Cardiac muscle cell (in vitro differentiated cells and primary cell): ENCODE measurements around the gene MRTFA. TPM values are rescaled to one million over a fixed set of nuclear protein-coding genes. Genes with fewer than 3 reads are reported as not detected.

Experiments used
- DNase-seq, 2 donors: peaks; one replicate each; pipeline versions ENCODE4 v3.0.0 to v3.0.0-alpha.2; 2010 to 2017; ENCODE audit warnings: low read depth in 1 of 2, low spot score in 1 of 2
- H3K27ac ChIP-seq: fragments of 200-600 bp; sonication (generic); 2 replicates; pipeline ENCODE4 v1.5.1; 2016
- H3K27me3 ChIP-seq: fragments of 200-600 bp; sonication (generic); 2 replicates; pipeline ENCODE4 v1.6.0; 2016; ENCODE audit warnings: control low read depth
- H3K36me3 ChIP-seq: fragments of 200-600 bp; sonication (generic); 2 replicates; pipeline ENCODE4 v1.5.1; 2016; ENCODE audit warnings: control low read depth
- H3K4me1 ChIP-seq: fragments of 200-600 bp; sonication (generic); 2 replicates; pipeline ENCODE4 v1.8.1; 2017; ENCODE audit warnings: low read depth, mild to moderate bottlenecking, mixed run types
- H3K4me3 ChIP-seq: fragments of 200-600 bp; sonication (generic); 2 replicates; pipeline ENCODE4 v1.5.1; 2016; ENCODE audit warnings: mild to moderate bottlenecking
- H3K9me3 ChIP-seq: fragments of 200-600 bp; sonication (generic); 2 replicates; pipeline ENCODE4 v1.5.1; 2017; ENCODE audit warnings: low read depth, mild to moderate bottlenecking, control low read depth
- CTCF ChIP-seq: IDR thresholded peaks from 2 replicates; pipeline ENCODE4 v1.5.1; 2012; ENCODE audit warnings: low read depth, mild to moderate bottlenecking, low read length
- polyA plus RNA-seq: library from polyadenylated mRNA; unstranded; fragments of >200 nt; fragmentation: Nextera tagmentation; extraction: Ambion mirVana; gene quantifications from 2 replicates; pipeline ENCODE4 v1.2.1, GENCODE V29; 2016
- total RNA-seq: library from RNA; depleted of rRNA; stranded (reverse); fragments of >200 nt; gene quantifications from 2 replicates; pipeline ENCODE4 v1.2.3, GENCODE V29; 2016

MRTFA gene
- total and polyA plus RNA-seq, 2 experiments from 2014 or later, result 32.6 to 116 TPM

- H3K27me3 ChIP-seq, result no peaks in the 10 kb centered on the region
- DNase-seq, result no peak
- H3K36me3 ChIP-seq, result no peaks in the 10 kb centered on the region
- H3K4me1 ChIP-seq, result peaks cover 15% of the 10 kb centered on the region
- H3K4me3 ChIP-seq, result no peak overlapping the region
- no peaks in the 10 kb centered on the region for H3K9me3 ChIP-seq
- TF ChIP-seq CTCF, result no peak
- no peak overlapping the region for H3K27ac ChIP-seq
Measured at GRCh38 chr22:40486962-40487602, 149.4 kb downstream of the MRTFA start.

- DNase-seq, result peak in 1 of 2 donors; percentile 34
- no peaks in the 10 kb centered on the region for H3K27me3 ChIP-seq
- H3K4me1 ChIP-seq, result peaks cover 9% of the 10 kb centered on the region
- H3K4me3 ChIP-seq, result no peak overlapping the region
- H3K36me3 ChIP-seq, result no peaks in the 10 kb centered on the region
- H3K9me3 ChIP-seq, result no peaks in the 10 kb centered on the region
- TF ChIP-seq CTCF, result no peak
- no peak overlapping the region for H3K27ac ChIP-seq
Measured at GRCh38 chr22:40485813-40486667, 150.5 kb downstream of the MRTFA start.

- DNase-seq, result peak in 1 of 2 donors; percentile 58
- Histone ChIP-seq H3K36me3 (no peaks in the 10 kb centered on the region), H3K4me1 (peaks cover 9% of the 10 kb centered on the region), H3K27ac (no peak overlapping the region), H3K27me3 (no peaks in the 10 kb centered on the region), H3K9me3 (no peaks in the 10 kb centered on the region), H3K4me3 (no peak overlapping the region)
- no peak for TF ChIP-seq CTCF
Measured at GRCh38 chr22:40484906-40485669, 151.4 kb downstream of the MRTFA start.

DNA sequence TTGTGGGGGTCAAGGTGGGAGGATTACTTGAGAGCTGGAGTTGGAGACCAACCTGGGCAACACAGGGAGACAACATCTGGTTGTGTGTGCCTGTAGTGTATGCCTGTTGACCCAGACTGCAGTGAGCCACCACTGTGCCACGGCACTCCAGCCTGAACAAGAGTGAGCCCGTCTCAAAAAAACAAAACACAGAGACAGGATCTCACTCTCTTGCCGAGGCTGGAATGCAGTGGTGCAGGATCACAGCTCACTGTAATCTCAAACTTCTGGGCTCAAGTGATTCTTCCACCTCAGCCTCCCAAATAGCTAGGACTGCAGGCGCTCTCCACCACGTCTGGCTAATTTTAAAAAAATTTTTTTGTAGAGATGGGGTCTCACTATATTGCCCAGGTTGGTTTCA, 153.6 kb downstream of the MRTFA start:
- H3K27ac ChIP-seq, result no peak overlapping the region
- no peak overlapping the region for H3K4me3 ChIP-seq
- no peak for DNase-seq
- no peak for TF ChIP-seq CTCF
- peaks cover 10% of the 10 kb centered on the region for H3K4me1 ChIP-seq
- H3K9me3 ChIP-seq, result no peaks in the 10 kb centered on the region
- H3K36me3 ChIP-seq, result no peaks in the 10 kb centered on the region
- no peaks in the 10 kb centered on the region for H3K27me3 ChIP-seq

DNA sequence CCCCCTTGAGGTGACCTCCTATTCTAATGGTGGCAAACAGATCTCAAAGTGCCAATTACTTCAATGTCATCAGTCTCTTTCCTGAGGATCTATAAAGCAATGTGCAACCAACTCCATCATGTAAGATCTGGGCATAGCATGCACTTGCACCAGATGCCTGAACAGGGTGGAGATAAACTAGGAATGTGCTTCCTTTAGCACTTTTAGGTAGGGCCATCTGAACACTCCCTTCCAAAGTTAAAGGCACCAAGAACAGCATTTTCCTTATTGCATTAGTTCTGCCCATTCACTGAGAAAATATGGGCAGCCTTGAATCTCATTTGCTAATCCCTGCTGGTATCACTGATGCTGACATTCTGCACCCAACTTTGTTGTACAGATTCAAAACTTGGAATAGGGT, 154.1 kb downstream of the MRTFA start:
- TF ChIP-seq CTCF, result no peak
- no peak for DNase-seq
- Histone ChIP-seq H3K27ac (no peak overlapping the region), H3K36me3 (no peaks in the 10 kb centered on the region), H3K4me3 (no peak overlapping the region), H3K9me3 (no peaks in the 10 kb centered on the region), H3K4me1 (peaks cover 15% of the 10 kb centered on the region), H3K27me3 (no peaks in the 10 kb centered on the region)
